ENCODE data around the gene NAV2.
"Not testable (repeated sequence)": the region's sequence is repeated elsewhere in the genome, so short reads cannot be mapped to it uniquely, and the experiment has no call there.

NAV2 gene

DNA sequence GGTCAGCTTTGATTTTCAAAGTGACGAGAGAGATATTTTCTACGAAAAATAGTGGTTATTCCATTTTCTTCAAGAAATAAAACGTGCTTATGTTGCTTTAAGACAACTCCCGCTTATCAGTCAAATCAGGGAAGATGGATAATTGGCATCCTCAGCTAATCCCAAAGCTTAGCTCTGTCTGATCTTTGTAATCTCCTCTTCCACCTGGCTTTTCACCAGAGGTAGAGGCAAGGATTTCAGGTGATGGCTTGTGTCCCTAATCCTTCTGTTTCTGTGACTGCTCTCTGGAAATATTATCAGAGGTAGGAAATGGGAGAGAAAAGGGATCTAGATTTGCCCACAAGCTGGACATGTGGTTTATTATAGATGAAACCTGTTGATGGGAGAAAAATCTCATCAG is 368.7 kb downstream of the NAV2 start:
- DNase-seq (ENCODE audit: low read depth in 2 of 2) = no peak

DNA sequence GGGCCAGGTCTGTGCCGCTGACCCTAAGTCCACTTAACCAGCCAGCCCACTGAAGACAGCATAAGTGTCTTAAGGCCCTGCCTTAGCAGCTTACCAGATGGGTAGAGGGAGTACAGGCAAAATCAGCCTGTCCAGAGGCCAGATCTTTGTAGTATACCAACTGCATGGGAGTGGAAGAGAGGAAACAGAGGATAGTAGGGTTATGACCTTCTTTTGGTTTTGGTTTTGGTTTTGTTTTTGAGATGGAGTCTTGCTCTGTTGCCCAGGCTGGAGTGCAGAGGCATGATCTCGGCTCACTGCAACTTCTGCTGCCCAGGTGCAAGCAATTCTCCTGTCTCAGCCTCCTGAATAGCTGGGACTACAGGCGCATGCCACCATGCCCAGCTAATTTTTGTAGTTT is 371.2 kb downstream of the NAV2 start:
- DNase-seq (ENCODE audit: low read depth in 2 of 2) = not testable (repeated sequence)

DNA sequence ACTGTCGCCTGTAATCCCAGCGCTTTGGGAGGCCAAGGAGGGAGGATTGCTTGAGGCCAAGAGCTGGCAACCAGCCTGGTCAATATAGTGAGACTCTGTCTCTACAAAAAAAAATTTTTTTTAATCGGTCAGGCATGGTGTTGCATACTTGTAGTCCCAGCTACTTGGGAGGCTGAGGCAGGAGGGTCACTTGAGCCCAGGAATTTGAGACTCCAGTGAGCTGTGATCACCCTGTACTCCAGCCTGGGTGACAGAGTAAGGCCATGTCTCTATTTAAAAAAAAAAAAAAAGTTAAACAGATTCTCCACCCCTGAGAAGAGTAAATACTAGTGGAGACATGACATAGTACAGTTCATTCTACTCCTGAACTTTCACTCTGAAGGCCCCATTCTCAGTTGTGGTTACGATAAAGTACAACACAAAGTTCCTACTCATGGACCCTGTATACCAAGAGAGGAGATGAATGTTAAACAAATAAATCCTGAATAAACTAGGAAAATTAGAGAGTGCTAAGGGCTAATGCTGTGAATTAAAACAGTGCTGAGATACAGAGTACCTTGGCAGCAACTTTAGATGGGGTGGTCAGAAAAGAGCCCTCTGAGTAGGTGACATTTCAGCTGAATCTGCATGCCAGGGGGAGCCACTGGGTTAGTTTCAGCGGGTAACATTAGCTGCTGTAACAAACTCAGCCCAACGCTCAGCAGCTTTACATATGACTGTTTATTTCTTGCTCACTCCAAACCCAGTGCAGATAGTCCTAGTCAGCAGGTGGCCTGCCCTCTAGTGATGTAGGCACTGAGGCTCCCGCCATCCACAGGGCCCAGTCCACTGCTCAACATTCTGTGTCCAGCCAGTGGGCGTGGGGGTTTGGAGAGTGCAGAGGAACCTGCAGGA is 372.5 kb downstream of the NAV2 start:
- no peak for DNase-seq (ENCODE audit: low read depth in 2 of 2)

DNA sequence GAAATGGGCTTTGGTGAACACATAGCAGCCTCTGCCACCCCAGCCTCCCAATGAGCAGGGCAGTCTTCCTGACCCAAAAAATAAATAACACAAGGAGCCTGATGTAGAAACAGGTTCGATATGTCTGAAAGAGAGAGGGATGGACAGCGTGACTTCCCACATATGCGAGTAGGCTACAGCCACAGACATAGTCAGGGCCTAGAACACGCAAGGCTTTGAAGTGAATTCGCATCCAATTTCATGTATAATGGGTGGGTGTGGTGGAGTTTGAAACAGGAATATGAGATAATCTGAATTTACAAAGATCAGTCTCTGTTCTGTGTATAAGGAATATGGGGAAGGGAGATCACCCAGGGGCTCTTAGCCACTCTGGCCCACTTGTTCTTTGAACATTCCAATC is 373.3 kb downstream of the NAV2 start:
- DNase-seq (ENCODE audit: low read depth in 2 of 2) = no peak

DNA sequence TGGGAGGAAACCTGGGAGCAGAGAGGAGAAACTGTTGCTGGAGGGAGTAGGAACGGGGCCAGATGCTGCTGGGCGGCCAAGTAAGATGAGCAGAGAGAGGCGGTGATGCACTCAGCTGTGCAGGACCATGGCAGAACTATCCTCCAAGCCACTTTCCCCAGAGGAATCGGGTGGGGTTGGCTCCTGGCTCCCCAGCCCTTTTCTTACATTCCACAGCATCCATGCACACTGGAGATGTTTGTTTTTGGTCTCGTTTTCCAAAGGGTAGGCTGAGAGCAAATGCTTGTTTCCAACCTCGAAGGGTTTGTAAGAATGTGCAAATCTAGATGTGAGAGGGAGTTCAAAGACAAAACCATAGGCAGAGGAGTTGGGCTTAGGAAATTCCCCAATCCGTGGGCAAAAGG is 374.5 kb downstream of the NAV2 start:
- DNase-seq (ENCODE audit: low read depth in 2 of 2) = no peak

DNA sequence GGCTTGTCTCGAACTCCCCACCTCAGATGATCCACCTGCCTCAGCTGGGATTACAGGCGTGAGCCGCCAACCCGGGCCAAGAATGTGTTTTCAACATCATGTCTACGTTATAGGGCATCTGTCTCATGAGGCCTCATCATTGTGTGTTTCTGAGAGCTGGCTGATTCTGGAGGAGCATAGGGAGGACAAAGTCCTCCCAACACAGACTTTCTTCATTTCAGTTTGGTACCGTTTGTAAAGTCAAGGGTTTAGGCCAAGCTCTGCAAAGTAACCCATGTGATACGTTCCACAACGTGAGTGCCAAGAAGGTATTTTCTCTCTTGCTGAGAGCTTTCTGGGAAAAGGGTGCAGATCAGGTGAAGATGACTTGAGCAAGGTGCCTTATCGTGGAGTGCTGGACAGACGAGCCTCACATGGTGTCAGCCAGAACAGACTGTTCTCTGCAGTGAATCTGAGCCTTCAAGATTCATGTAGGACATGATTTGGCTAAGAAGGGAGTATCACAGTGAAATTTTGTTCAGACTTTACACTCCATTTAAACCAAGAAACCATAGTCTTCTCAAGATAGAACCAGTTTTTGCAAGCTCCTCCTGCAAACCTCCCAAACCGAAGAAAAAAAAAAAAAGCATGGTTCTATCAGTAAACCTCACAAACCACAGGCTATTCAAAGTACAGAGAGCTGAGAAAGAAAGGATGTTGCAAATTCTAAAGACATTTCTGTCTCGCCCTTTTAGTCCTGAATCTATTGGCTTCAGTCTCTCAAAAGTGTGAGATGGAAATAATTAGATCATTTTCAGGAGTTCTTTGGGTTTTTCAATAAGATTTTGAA is 376.0 kb downstream of the NAV2 start:
- no peak for DNase-seq (ENCODE audit: low read depth in 2 of 2)

DNA sequence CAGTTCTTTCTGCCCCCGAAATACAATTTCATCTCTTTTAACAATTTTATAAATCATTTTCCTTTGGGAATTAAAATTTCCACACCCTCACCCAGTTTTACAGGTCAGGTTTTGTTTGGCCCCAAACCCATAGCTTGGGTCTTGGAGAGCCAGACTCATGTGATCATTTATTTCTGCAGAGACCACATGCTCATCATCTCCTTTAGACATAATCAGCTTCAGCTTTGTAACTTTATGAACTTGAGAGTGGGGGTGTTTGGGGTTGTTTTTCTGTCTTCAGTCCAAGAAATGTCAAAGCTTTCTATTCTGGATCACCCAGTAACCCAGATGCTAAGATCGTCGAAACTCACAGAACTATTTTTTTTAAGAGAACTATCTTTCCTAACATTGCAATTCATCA is 376.7 kb downstream of the NAV2 start:
- DNase-seq (ENCODE audit: low read depth in 2 of 2) = no peak

DNA sequence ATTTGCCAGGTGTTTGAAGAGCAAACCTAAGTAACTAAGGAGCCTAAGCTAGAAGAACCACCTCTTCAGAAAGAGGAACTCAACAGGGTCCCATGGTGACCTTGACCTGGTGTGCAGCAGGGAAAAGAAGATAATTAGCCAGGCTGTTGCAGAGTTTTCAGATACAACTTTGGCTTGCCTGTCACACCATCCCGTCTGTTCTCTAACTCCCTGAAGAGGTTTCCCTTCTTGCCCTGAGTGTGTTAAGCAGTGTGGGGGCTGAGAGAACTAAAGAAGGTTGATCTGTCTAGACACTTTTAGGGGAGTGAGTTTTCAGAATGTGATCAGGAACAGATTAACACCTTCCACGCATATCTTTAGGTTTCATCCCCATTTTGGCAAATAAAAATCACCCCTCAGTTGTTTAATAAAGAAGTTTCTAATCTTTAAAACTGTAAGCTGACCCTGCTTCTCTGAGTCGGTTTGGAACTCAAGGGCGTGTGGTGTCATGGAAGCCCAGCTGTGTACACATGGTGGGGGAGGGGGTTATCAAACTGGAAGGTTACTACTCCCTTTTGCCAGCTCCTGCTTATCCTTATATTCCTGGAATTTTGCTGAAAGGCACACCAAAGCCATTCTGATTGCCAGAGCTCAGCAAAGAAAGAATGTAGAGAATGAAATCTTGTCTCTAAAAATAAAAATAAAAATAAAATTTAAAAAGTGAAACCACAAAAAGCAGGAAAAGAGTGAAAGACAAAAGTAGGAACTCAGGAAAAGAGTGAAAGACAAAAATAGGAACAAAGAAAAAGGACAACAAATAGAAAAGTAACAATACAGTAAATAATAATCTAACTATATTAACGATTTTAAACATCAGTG is 377.4 kb downstream of the NAV2 start:
- no peak for DNase-seq (ENCODE audit: low read depth in 2 of 2)

DNA sequence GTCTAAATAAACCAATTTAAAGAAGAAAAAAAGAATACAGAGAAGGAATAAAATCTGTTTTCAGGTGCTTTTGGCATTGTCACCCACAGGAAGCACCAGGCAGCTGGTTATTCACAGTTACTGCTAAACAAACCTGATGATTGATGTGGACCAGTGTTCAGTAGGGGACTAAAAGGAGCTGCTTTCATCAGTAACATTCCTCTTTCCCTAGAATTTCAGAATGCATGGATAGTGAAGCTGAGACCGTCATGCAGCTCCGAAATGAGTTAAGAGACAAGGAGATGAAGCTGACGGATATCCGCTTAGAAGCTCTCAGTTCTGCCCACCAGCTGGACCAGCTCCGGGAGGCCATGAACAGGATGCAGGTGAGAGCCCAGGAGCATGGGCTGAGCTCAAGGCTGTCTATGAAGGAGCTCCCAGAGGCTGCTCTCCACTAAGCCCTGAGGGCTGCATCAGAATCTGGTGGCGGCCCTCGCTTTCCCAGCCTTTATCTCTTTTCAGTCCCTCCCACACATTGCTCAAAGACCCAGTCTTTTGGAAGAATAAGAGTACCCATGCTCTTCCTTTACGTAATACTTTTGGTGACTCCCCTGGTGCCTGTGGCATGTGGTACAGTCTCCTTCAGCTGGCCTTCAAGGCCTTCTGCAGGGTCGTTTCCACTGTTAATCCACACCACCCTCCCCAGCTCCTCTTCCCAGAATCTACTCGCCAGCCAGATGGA is 378.2 kb downstream of the NAV2 start:
- no peak for DNase-seq (ENCODE audit: low read depth in 2 of 2)

DNA sequence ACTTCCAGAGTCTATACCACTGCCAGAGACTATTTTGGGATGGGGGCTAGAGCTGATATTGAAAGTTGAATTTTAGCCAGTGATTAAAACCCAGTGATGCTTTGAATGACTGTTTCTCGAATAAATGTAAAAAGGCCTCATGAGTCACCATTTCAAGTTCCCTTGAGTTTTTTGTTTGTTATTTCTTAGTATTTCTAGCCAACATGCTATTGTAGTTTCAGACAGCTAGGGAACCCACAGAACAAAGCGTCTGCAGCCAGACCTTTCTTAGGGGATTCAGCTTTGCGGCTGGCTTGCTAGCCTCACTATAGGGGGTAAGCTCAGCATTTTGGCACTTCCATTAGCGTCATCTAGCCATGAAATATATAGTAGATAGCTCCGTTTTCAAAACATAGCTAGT is 381.1 kb downstream of the NAV2 start:
- no peak for DNase-seq (ENCODE audit: low read depth in 2 of 2)

DNA sequence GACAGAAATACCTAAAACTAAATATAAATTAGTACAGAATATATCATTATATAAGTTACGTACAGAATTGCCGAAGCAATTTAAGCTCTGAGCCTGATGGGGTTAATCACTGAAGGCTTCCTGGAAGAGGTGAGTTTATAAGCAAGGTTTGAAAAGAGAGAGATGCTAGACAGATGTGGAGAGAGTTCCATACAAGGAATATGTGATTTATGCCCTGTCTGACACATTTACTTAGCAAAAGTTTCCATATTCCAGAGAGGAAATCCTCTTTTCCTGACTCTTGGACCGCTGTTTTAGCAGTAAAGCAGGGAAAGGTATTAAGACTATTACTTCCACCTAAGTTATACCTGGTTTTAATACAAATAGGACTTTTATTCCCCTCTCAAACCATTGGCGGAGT is 382.6 kb downstream of the NAV2 start:
- no peak for DNase-seq (ENCODE audit: low read depth in 2 of 2)

DNA sequence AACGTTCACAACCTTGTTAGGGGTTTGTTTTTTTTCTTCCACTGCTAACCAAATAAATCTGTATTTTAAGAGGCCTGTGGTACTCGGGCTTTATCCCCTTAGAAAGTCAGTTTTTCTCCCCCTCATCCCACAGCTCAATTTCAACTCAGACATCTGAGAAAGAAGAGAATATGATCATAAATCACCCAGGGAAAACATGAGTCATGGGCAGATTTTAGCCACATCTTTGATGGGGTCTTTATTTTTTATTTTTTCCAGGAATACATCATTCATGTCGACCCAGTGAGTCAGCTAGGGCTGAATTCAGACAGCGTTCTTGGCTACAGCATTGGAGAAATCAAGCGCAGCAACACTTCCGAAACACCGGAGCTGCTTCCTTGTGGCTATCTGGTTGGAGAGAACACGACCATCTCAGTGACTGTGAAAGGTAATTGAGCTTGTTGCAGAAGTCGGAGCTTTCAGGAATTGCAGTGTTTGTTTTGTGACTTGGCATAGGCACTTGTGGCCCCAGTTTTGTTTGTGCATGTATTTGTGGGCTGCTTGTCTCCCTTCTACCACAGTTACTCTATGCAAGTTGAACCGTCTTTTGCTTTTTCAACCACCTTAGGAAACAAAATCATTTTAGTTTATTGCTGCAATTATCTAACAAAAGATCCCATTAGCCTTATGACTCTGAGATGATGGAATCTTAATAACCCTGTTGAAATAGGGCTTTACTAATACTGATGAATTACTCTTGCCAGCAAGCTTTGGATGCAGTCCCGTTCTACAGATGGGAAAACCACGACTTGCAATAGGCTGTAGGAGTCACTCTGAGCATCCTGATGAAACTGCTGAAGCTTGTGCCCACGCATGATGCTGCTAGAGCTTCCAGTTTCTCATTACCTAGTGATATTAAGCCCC is 384.9 kb downstream of the NAV2 start:
- no peak for DNase-seq (ENCODE audit: low read depth in 2 of 2)

DNA sequence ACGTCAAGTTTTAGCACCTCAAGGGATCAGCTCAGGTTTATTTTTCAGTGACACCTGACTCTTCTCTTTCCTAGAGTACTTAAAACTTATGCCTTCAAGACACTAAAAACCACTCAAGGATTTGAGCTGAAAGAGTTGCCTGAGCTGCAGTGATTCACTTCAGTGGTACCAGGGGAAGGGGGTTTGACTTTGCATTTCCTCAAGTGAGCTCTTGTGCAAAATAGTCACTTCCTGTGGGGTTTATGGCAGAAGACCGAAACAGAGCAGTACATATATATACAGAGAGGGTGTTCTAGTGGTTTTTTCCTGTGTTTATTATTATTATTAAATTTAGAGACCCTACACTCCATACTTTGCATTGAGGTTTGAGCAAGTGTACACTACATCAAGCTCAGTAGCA is 386.9 kb downstream of the NAV2 start:
- DNase-seq (ENCODE audit: low read depth in 2 of 2) = no peak

DNA sequence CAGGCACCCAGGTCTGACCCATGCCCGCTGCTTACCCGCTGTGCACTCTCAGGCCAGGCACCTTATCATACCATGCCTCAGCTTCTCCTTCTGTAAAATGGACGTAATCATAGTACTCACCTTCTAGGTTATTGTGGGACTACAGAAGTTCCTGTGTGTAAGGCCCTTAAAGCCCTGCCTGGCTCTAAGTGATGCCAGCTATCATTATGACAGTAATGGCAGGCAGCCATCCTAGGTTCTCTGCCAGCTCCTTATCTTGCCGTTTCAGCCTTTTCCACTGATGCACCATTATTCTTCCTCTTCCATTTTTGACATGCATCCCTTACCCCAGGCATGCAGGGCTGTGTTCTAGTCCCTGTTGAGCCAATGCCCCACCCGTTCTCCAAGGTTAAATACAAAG is 389.8 kb downstream of the NAV2 start:
- no peak for DNase-seq (ENCODE audit: low read depth in 2 of 2)

DNA sequence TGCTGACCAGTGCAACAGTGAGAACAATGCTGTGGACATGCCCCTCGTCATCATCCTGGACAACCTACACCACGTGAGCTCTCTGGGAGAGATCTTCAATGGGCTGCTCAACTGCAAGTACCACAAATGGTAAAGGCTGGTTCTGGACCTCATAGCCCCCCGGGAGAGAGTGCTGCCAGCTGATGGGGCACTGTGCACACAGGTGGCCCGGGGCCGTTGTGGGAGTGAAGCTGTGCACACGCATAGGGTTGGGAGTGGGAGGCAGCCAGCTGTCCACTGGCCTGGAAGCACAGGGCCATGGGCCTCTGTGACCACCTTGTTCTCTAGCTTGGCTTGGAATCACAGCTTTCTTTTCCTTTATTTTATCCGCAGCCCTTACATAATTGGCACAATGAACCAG is 390.6 kb downstream of the NAV2 start:
- no peak for DNase-seq (ENCODE audit: low read depth in 2 of 2)

DNA sequence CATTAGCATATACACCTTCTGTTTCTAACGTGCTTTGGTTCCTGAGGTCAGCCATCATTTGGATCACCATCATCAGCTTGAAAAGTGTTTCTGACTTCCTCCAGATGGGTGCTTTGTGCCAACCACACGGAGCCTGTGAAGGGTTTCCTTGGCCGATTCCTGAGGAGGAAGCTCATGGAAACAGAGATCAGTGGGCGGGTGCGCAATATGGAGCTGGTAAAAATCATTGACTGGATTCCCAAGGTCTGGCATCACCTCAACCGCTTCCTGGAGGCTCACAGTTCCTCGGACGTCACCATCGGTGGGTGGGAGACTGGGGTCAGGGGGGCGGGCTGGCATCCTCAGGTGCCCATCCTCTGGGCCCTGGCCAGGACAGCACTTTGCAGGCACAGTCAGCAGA is 392.8 kb downstream of the NAV2 start:
- no peak for DNase-seq (ENCODE audit: low read depth in 2 of 2)

DNA sequence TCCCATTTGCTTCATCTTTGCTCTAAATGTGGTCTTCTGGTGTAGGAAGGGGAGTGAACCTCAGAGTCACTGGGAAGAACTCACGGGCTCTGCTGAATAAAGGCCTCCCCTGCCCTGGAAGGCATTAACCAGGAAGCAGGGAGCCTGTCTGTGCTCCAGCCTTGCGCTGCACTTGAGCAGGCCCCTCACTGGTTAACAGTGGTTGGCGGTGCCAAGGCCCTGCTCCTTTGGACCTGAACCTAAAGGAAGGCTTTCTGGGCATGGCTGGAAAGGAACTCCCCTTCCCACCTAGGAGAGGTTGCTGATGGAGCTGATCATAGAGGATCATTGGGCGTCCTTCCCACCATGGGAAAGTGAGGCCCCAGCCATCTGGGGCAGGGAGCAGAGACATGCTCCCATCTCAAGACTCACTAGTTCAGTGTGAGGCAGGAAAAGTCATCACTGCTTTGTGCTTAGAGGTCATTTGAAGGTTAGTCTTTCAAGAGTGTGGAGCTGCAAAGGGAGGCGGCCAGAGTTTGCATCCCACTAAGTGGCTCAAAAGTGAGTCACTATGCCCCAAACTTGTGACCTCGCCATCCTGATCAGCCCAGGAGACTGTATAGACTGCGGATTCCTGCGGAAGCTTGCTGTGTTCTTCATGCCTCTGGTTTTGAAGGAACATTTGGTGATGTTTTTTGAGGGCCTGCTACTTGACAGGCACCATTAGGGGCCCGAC is 397.3 kb downstream of the NAV2 start:
- DNase-seq (ENCODE audit: low read depth in 2 of 2) = no peak

DNA sequence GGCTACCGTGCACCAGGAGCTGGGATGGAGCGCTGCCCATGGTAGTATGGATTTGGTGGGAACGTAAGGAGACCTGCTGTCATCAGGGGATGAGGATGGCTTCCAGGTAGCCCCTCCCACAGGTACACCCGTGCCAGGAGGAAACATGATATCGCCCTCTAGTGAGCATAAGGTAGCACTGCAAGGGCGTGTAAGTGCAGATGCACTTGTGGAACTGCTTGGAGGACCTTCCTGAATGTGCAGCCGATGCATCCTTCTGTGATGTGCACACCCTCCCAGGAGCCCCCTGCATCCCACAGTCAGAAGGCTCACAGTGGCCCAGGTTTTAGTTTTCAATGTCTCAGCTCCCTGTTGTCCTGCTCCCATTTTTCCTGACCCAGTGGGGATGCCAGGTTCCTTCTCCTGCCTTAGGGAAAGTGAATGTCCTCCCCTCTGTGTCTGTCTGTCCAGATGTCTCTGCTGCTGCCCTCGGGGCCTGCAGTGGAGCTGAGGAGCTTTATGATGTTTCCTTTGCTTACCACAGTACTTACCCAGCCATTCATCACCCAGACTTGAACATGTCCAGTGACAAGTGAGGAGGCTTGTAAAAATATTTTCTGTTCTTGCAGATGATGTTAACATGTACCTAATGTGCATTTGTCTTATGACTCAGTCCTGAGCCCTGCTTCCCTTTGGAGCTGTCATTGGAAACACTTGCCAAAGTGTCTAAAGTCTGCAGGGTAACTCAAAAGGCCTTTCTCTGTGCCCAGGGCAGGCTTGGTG is 398.5 kb downstream of the NAV2 start:
- no peak for DNase-seq (ENCODE audit: low read depth in 2 of 2)

DNA sequence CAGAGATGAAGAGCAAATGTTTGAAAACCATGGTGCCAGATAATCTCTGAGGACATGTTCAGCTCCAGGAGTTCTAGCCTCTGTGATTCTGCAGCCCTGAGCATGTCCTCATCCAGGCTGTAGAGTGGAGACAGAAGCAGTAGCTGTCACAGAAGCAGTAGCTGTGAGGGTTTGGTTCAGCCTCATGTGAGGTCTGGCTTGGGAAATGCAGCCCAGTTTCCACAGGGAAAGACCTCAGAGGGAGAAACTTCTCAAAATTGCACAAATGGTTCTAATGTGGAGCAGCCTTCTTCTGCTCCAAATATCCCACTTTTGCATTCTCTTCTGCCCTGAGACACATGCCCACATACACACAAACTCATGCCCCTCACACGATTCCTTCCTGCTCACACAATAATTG is 399.2 kb downstream of the NAV2 start:
- no peak for DNase-seq (ENCODE audit: low read depth in 2 of 2)
